SK-N-SH (cell line): ENCODE results near the gene BNC2.

Source experiments
- FOXM1 ChIP-seq: IDR thresholded peaks from 2 replicates; pipeline ENCODE4 v1.4.0; 2012; ENCODE audit warnings: low read depth, mild to moderate bottlenecking
- MAX ChIP-seq: IDR thresholded peaks from 2 replicates; pipeline ENCODE4 v1.4.0; 2012; ENCODE audit warnings: low read depth
- RFX5 ChIP-seq: IDR thresholded peaks from 2 replicates; pipeline ENCODE4 v1.6.1; 2012; ENCODE audit warnings: mild to moderate bottlenecking, improper control_type of control experiment, low read length
- TAF1 ChIP-seq: IDR thresholded peaks from 2 replicates; pipeline ENCODE4 v1.6.1; 2012; ENCODE audit warnings: low read depth, mild to moderate bottlenecking, low read length, moderate library complexity, borderline replicate concordance
- TEAD4 ChIP-seq: IDR thresholded peaks from 2 replicates; pipeline ENCODE4 v1.4.0; 2012; ENCODE audit warnings: mild to moderate bottlenecking, borderline replicate concordance; ENCODE audit not compliant: insufficient read depth
- USF1 ChIP-seq: IDR thresholded peaks from 2 replicates; pipeline ENCODE4 v1.4.0; 2012; ENCODE audit warnings: low read depth, borderline replicate concordance
- TF ChIP-seq, protein P1 (sequence below): fragments of 200-600 bp; sonication (generic); IDR thresholded peaks from 2 replicates; pipeline ENCODE4 v1.6.1; 2017; ENCODE audit warnings: antibody characterized with exemption, mild to moderate bottlenecking, moderate library complexity
- TF ChIP-seq, protein P2 (sequence below): IDR thresholded peaks from 2 replicates; pipeline ENCODE4 v1.6.1; 2012; ENCODE audit warnings: mild to moderate bottlenecking, low read depth, low read length, moderate library complexity

- no peak for TF ChIP-seq USF1
- TF ChIP-seq, protein P1, sequence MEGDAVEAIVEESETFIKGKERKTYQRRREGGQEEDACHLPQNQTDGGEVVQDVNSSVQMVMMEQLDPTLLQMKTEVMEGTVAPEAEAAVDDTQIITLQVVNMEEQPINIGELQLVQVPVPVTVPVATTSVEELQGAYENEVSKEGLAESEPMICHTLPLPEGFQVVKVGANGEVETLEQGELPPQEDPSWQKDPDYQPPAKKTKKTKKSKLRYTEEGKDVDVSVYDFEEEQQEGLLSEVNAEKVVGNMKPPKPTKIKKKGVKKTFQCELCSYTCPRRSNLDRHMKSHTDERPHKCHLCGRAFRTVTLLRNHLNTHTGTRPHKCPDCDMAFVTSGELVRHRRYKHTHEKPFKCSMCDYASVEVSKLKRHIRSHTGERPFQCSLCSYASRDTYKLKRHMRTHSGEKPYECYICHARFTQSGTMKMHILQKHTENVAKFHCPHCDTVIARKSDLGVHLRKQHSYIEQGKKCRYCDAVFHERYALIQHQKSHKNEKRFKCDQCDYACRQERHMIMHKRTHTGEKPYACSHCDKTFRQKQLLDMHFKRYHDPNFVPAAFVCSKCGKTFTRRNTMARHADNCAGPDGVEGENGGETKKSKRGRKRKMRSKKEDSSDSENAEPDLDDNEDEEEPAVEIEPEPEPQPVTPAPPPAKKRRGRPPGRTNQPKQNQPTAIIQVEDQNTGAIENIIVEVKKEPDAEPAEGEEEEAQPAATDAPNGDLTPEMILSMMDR: no peak
- TF ChIP-seq, protein P2, sequence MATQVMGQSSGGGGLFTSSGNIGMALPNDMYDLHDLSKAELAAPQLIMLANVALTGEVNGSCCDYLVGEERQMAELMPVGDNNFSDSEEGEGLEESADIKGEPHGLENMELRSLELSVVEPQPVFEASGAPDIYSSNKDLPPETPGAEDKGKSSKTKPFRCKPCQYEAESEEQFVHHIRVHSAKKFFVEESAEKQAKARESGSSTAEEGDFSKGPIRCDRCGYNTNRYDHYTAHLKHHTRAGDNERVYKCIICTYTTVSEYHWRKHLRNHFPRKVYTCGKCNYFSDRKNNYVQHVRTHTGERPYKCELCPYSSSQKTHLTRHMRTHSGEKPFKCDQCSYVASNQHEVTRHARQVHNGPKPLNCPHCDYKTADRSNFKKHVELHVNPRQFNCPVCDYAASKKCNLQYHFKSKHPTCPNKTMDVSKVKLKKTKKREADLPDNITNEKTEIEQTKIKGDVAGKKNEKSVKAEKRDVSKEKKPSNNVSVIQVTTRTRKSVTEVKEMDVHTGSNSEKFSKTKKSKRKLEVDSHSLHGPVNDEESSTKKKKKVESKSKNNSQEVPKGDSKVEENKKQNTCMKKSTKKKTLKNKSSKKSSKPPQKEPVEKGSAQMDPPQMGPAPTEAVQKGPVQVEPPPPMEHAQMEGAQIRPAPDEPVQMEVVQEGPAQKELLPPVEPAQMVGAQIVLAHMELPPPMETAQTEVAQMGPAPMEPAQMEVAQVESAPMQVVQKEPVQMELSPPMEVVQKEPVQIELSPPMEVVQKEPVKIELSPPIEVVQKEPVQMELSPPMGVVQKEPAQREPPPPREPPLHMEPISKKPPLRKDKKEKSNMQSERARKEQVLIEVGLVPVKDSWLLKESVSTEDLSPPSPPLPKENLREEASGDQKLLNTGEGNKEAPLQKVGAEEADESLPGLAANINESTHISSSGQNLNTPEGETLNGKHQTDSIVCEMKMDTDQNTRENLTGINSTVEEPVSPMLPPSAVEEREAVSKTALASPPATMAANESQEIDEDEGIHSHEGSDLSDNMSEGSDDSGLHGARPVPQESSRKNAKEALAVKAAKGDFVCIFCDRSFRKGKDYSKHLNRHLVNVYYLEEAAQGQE: no peak
- no peak for TF ChIP-seq TAF1
- no peak for TF ChIP-seq FOXM1
- TF ChIP-seq RFX5: no peak
- TF ChIP-seq MAX: no peak
- no peak for TF ChIP-seq TEAD4
Measured at GRCh38 chr9:16524078-16524477, 346.4 kb downstream of the BNC2 start.
